Measurements from ENCODE around the gene TMEM178B.

The TMEM178B gene

GRCh38 chr7:141439164-141439563 lies 365.3 kb downstream of the TMEM178B start:
- Histone ChIP-seq H3K4me3 (ENCODE audit: low read depth, low read length) (no peak overlapping the region), H3K9ac (ENCODE audit: low read depth, low read length) (no peak overlapping the region), H3K36me3 (ENCODE audit: control insufficient read depth, insufficient read depth, low read length) (no peaks in the 10 kb centered on the region), H3K27me3 (ENCODE audit: control insufficient read depth, insufficient read depth, low read length) (no peaks in the 10 kb centered on the region), H3K4me1 (ENCODE audit: control insufficient read depth, insufficient read depth, low read length) (peaks cover 4% of the 10 kb centered on the region), H3K9me3 (ENCODE audit: control insufficient read depth, insufficient read depth, low read length) (no peaks in the 10 kb centered on the region)

- Histone ChIP-seq H3K27me3 (ENCODE audit: control insufficient read depth, insufficient read depth, low read length) (no peaks in the 10 kb centered on the region), H3K9ac (ENCODE audit: low read depth, low read length) (no peak overlapping the region), H3K36me3 (ENCODE audit: control insufficient read depth, insufficient read depth, low read length) (no peaks in the 10 kb centered on the region), H3K9me3 (ENCODE audit: control insufficient read depth, insufficient read depth, low read length) (no peaks in the 10 kb centered on the region), H3K4me1 (ENCODE audit: control insufficient read depth, insufficient read depth, low read length) (peaks cover 4% of the 10 kb centered on the region), H3K4me3 (ENCODE audit: low read depth, low read length) (no peak overlapping the region)
Measured at GRCh38 chr7:141439776-141440175, 365.9 kb downstream of the TMEM178B start.

GRCh38 chr7:141441837-141442627 lies 368.2 kb downstream of the TMEM178B start:
- Histone ChIP-seq H3K4me3 (ENCODE audit: low read depth, low read length) (no peak overlapping the region), H3K36me3 (ENCODE audit: control insufficient read depth, insufficient read depth, low read length) (no peaks in the 10 kb centered on the region), H3K4me1 (ENCODE audit: control insufficient read depth, insufficient read depth, low read length) (no peaks in the 10 kb centered on the region), H3K27me3 (ENCODE audit: control insufficient read depth, insufficient read depth, low read length) (no peaks in the 10 kb centered on the region), H3K9me3 (ENCODE audit: control insufficient read depth, insufficient read depth, low read length) (no peaks in the 10 kb centered on the region), H3K9ac (ENCODE audit: low read depth, low read length) (no peak overlapping the region)

GRCh38 chr7:141442781-141443180 lies 368.9 kb downstream of the TMEM178B start:
- H3K4me1 ChIP-seq (ENCODE audit: control insufficient read depth, insufficient read depth, low read length): no peaks in the 10 kb centered on the region
- H3K27me3 ChIP-seq (ENCODE audit: control insufficient read depth, insufficient read depth, low read length): no peaks in the 10 kb centered on the region
- H3K4me3 ChIP-seq (ENCODE audit: low read depth, low read length): no peak overlapping the region
- no peak overlapping the region for H3K9ac ChIP-seq (ENCODE audit: low read depth, low read length)
- H3K36me3 ChIP-seq (ENCODE audit: control insufficient read depth, insufficient read depth, low read length): no peaks in the 10 kb centered on the region
- no peaks in the 10 kb centered on the region for H3K9me3 ChIP-seq (ENCODE audit: control insufficient read depth, insufficient read depth, low read length)

GRCh38 chr7:141444961-141445360 lies 371.1 kb downstream of the TMEM178B start:
- H3K9ac ChIP-seq (ENCODE audit: low read depth, low read length): no peak overlapping the region
- no peaks in the 10 kb centered on the region for H3K4me1 ChIP-seq (ENCODE audit: control insufficient read depth, insufficient read depth, low read length)
- no peaks in the 10 kb centered on the region for H3K36me3 ChIP-seq (ENCODE audit: control insufficient read depth, insufficient read depth, low read length)
- no peak overlapping the region for H3K4me3 ChIP-seq (ENCODE audit: low read depth, low read length)
- H3K27me3 ChIP-seq (ENCODE audit: control insufficient read depth, insufficient read depth, low read length): no peaks in the 10 kb centered on the region
- H3K9me3 ChIP-seq (ENCODE audit: control insufficient read depth, insufficient read depth, low read length): no peaks in the 10 kb centered on the region

- Histone ChIP-seq H3K9me3 (ENCODE audit: control insufficient read depth, insufficient read depth, low read length) (no peaks in the 10 kb centered on the region), H3K27me3 (ENCODE audit: control insufficient read depth, insufficient read depth, low read length) (no peaks in the 10 kb centered on the region), H3K36me3 (ENCODE audit: control insufficient read depth, insufficient read depth, low read length) (no peaks in the 10 kb centered on the region), H3K9ac (ENCODE audit: low read depth, low read length) (no peak overlapping the region), H3K4me3 (ENCODE audit: low read depth, low read length) (no peak overlapping the region), H3K4me1 (ENCODE audit: control insufficient read depth, insufficient read depth, low read length) (no peaks in the 10 kb centered on the region)
Measured at GRCh38 chr7:141451232-141451631, 377.4 kb downstream of the TMEM178B start.

- Histone ChIP-seq H3K27me3 (ENCODE audit: control insufficient read depth, insufficient read depth, low read length) (no peaks in the 10 kb centered on the region), H3K4me3 (ENCODE audit: low read depth, low read length) (no peak overlapping the region), H3K9me3 (ENCODE audit: control insufficient read depth, insufficient read depth, low read length) (no peaks in the 10 kb centered on the region), H3K9ac (ENCODE audit: low read depth, low read length) (no peak overlapping the region), H3K36me3 (ENCODE audit: control insufficient read depth, insufficient read depth, low read length) (no peaks in the 10 kb centered on the region), H3K4me1 (ENCODE audit: control insufficient read depth, insufficient read depth, low read length) (no peaks in the 10 kb centered on the region)
Measured at GRCh38 chr7:141452911-141453310, 379.0 kb downstream of the TMEM178B start.

- Histone ChIP-seq H3K4me1 (ENCODE audit: control insufficient read depth, insufficient read depth, low read length) (no peaks in the 10 kb centered on the region), H3K27me3 (ENCODE audit: control insufficient read depth, insufficient read depth, low read length) (no peaks in the 10 kb centered on the region), H3K4me3 (ENCODE audit: low read depth, low read length) (no peak overlapping the region), H3K9ac (ENCODE audit: low read depth, low read length) (no peak overlapping the region), H3K9me3 (ENCODE audit: control insufficient read depth, insufficient read depth, low read length) (no peaks in the 10 kb centered on the region), H3K36me3 (ENCODE audit: control insufficient read depth, insufficient read depth, low read length) (no peaks in the 10 kb centered on the region)
Measured at GRCh38 chr7:141454338-141454737, 380.5 kb downstream of the TMEM178B start.

GRCh38 chr7:141455723-141456122 lies 381.9 kb downstream of the TMEM178B start:
- no peaks in the 10 kb centered on the region for H3K36me3 ChIP-seq (ENCODE audit: control insufficient read depth, insufficient read depth, low read length)

GRCh38 chr7:141456298-141456697 lies 382.4 kb downstream of the TMEM178B start:
- Histone ChIP-seq H3K9ac (ENCODE audit: low read depth, low read length) (no peak overlapping the region), H3K27me3 (ENCODE audit: control insufficient read depth, insufficient read depth, low read length) (no peaks in the 10 kb centered on the region), H3K4me1 (ENCODE audit: control insufficient read depth, insufficient read depth, low read length) (no peaks in the 10 kb centered on the region), H3K4me3 (ENCODE audit: low read depth, low read length) (no peak overlapping the region), H3K36me3 (ENCODE audit: control insufficient read depth, insufficient read depth, low read length) (no peaks in the 10 kb centered on the region), H3K9me3 (ENCODE audit: control insufficient read depth, insufficient read depth, low read length) (no peaks in the 10 kb centered on the region)

More at GRCh38 chr7:141455723-141456122, 381.9 kb downstream of the TMEM178B start:
- Histone ChIP-seq H3K27me3 (ENCODE audit: control insufficient read depth, insufficient read depth, low read length) (no peaks in the 10 kb centered on the region), H3K4me1 (ENCODE audit: control insufficient read depth, insufficient read depth, low read length) (no peaks in the 10 kb centered on the region), H3K4me3 (ENCODE audit: low read depth, low read length) (no peak overlapping the region), H3K9ac (ENCODE audit: low read depth, low read length) (no peak overlapping the region), H3K9me3 (ENCODE audit: control insufficient read depth, insufficient read depth, low read length) (no peaks in the 10 kb centered on the region)

- no peak overlapping the region for H3K4me3 ChIP-seq (ENCODE audit: low read depth, low read length)
- H3K36me3 ChIP-seq (ENCODE audit: control insufficient read depth, insufficient read depth, low read length): no peaks in the 10 kb centered on the region
- no peak overlapping the region for H3K9ac ChIP-seq (ENCODE audit: low read depth, low read length)
- H3K4me1 ChIP-seq (ENCODE audit: control insufficient read depth, insufficient read depth, low read length): no peaks in the 10 kb centered on the region
- H3K9me3 ChIP-seq (ENCODE audit: control insufficient read depth, insufficient read depth, low read length): no peaks in the 10 kb centered on the region
- H3K27me3 ChIP-seq (ENCODE audit: control insufficient read depth, insufficient read depth, low read length): no peaks in the 10 kb centered on the region
Measured at GRCh38 chr7:141456711-141457110, 382.8 kb downstream of the TMEM178B start.
